B cell (primary cell): ENCODE measurements around the gene RHOV.

ENCODE experiments used
- EZH2 ChIP-seq: IDR thresholded peaks from 2 replicates; pipeline ENCODE4 v1.6.1; 2012; ENCODE audit warnings: borderline replicate concordance, low read depth, mild to moderate bottlenecking, moderate library complexity, low read length; ENCODE audit not compliant: insufficient read depth, poor library complexity, severe bottlenecking
- TF ChIP-seq, protein P1 (sequence below): fragments of 200-600 bp; IDR thresholded peaks from one replicate; pipeline ENCODE4 v1.8.0; 2022; ENCODE audit warnings: antibody characterized with exemption, mild to moderate bottlenecking

DNA sequence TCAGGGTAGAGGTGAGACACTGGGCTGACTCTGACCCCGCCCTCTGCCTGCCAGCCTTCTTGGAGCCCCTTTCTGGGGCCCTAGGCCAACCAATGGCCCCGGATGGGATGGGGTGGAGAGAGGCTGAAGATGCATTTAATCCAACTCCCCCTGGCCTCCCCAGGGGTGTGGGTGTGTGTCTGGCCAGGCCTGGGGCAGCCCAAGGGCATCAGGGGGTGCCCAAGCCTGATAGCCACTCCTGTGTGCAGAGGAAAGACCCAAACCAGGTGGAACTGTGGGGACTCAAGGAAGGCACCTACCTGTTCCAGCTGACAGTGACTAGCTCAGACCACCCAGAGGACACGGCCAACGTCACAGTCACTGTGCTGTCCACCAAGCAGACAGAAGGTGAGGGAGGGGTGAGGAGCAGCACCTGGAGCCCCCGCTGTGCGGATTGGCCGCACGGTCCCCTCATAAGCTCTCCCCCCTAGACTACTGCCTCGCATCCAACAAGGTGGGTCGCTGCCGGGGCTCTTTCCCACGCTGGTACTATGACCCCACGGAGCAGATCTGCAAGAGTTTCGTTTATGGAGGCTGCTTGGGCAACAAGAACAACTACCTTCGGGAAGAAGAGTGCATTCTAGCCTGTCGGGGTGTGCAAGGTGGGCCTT is 20.7 kb downstream of the RHOV start:
- TF ChIP-seq, protein P1, sequence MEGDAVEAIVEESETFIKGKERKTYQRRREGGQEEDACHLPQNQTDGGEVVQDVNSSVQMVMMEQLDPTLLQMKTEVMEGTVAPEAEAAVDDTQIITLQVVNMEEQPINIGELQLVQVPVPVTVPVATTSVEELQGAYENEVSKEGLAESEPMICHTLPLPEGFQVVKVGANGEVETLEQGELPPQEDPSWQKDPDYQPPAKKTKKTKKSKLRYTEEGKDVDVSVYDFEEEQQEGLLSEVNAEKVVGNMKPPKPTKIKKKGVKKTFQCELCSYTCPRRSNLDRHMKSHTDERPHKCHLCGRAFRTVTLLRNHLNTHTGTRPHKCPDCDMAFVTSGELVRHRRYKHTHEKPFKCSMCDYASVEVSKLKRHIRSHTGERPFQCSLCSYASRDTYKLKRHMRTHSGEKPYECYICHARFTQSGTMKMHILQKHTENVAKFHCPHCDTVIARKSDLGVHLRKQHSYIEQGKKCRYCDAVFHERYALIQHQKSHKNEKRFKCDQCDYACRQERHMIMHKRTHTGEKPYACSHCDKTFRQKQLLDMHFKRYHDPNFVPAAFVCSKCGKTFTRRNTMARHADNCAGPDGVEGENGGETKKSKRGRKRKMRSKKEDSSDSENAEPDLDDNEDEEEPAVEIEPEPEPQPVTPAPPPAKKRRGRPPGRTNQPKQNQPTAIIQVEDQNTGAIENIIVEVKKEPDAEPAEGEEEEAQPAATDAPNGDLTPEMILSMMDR = no peak
- TF ChIP-seq EZH2 = no peak
